IPS-NIHi11 (cell line): ENCODE results near the gene RNF186.
"Not testable (repeated sequence)": the region's sequence is repeated elsewhere in the genome, so short reads cannot be mapped to it uniquely, and the experiment has no call there.

ENCODE experiments used
- DNase-seq: peaks from one replicate; pipeline ENCODE4 v3.0.0; 2012; ENCODE audit warnings: mixed read lengths, low spot score

The RNF186 gene, protein sequence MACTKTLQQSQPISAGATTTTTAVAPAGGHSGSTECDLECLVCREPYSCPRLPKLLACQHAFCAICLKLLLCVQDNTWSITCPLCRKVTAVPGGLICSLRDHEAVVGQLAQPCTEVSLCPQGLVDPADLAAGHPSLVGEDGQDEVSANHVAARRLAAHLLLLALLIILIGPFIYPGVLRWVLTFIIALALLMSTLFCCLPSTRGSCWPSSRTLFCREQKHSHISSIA

DNA sequence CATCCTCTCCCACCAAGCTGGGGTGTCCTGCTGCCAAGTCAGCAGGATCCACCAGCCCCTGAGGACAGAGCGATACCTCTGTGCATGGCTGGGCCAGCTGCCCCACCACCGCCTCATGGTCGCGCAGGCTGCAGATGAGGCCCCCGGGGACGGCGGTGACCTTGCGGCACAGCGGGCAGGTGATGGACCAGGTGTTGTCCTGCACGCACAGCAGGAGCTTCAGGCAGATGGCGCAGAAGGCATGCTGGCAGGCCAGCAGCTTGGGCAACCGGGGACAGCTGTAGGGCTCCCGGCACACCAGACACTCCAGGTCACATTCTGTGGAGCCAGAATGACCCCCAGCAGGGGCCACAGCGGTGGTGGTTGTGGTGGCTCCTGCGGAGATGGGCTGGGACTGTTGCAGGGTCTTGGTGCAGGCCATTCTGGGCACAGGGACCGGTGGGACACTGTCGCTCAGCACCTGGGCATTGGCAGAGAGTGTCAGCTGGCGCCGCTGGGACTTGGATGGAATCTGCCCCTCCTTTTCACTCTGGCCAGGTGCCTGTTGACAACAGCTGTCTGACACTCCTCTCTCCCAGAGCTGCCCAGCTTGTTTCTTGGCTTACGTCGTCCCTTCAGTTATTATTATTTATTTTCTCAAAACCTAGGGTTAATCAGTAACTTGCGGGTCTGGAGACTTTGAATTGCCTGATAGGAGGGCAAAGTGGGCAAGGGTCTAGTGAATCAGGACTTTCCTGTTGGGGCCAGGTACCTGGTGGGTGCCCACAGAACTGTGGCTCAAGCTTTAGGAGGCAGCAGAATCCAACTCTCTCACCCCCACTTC, at the start of gene RNF186:
Gene RNF186 (minus strand): TSS at position 603 of the 823 bp plus-strand sequence. CDS start 182 bp downstream, at position 421.
- DNase-seq = no peak

DNA sequence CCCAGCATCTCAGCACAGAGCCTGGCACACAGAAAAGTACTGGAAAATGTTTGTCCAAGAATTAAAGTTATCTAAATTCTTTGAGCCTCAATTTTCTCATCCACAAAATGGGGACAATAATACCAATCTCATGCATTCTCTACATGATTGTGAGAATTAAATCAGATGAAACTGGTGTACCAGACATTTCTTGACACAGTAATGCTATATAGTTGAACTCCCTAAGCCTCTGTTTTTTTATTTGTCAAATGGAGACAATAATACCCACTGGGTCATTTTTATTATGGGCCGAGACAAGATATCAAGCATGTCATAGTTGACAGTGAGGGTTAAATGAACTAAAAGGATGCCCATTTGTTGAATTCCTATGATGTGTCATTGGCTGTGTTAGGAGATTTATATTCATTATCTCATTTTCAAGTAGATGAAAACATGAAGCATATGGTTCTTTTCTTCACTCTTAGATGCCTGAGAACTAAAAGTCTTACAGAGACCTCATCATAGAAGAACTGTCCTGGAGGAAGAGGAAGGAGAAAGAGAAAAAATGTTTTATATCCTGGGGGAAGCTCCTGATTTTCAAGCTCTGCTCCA, 49.6 kb upstream of the RNF186 start:
- DNase-seq = no peak

DNA sequence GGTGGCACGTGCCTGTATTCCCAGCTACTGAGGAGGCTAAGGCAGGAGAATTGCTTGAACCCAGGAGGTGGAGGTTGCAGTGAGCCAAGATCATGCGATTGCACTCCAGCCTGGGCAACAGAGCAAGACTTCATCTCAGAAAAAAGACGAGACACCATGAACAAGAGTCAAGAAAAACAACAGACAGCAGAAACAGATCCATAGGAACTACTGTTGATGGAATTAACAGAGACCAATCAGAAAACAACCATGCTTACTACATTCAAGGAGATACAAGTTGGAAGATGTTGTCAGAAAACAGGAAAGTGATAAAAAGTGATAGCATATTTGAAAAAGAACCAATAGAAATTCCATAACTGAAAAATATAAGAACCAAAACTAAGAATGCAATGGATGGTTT, 47.9 kb upstream of the RNF186 start:
- no peak for DNase-seq

DNA sequence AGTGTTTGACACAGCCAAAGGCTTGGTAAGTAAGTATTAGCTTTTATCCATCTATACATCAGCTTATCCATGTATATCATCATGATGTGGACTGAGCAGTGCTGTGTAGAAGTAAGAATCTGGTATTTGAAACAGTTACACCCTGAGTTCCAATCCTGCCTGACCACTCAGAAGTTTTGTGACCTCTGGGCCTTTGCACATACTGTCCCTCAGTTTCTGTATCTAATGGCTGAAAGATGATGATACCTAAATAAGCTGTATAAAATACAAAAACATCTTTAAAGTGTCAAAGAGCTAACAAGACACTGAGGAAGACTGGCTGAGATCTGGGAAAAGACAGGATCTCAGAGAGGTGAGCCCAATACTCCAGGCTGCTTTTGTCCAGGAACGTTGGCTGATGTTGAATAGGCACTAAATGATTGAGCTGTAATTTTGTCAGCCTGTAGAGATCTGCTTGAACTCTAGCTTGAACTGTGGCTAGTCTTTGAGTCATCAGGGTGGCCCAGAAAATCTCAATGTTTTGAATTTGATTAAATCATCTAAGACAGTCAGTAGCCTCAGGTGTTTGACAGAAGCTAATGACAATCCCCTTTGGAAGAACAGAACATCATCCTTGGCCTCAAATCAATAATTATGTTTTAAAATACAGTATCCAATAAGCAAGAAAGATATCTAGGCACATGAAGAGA, 46.9 kb upstream of the RNF186 start:
- DNase-seq = no peak

DNA sequence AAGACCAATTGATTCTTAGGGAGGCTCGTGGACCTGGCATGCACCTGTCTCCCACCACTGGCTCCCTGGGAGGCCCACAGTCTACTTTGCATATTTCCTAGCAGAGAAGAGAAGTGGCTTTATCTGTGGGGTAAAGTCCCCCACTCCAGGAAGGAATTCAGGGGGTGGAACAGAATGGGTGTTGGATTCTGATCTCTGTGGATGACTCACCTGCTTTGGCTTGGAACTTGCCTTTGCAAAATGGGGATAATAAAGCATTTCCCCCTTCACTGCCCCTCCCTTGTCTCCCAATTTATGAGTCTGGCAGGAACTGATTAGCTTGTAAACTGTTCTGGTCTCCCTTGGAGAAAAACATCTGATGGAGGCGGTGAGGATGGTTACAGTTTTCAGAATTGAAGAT, 46.0 kb upstream of the RNF186 start:
- DNase-seq = no peak

DNA sequence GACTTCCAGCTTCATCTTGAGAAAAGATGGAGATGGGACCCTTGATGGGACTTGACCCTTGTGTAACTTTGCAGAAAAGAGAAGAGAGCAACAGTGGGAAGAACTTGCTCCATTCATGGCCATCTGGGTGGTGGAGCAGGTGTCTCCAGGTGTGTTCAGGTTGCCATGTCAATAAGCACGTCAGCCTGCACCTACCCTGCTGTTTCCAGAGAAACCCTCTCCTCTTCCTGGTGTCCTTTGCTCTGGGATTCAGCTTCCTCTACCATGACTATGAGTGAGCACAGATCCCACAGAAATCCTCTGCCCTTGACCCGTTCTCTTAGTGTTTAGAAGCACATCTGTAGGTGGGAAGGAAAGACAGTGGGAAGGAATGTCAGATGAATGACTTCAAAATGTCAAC, 45.3 kb upstream of the RNF186 start:
- no peak for DNase-seq

DNA sequence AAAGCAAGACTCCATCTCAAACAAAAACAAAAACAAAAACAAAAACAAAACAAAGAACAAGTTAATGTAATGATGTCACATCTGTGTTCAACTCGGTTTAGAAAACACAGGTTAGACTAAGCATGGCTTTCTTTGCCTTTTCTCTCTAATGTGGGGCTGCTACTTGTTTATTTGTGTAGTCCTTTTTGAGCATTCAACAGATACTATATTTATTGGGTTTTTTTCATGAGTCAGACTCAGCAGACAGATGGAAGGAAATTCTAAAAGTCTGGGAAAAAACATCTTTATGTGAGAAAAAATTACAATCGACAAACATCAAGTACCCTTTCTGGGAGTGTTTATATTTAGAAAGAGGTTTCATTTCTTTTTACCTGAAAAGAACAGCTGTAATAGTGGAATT, 44.8 kb upstream of the RNF186 start:
- no peak for DNase-seq

DNA sequence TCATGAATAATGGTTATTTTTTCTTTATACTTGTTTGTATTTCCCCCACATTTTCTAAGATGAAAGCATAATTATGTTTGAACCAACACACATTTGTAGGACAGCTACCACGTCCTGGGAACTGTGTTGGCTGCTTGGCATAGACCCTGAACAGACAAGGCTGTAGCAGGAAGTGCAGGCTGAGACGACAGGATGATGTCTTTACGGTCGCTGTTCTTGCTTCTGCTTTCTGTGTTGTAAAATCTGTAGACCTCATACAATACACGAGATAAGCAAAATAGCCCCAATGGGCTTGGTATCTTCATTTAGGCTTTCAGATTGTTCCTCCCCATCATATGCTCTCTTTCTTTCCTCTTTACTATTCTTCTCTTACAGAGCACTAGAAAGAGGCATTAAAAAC, 43.8 kb upstream of the RNF186 start:
- no peak for DNase-seq

DNA sequence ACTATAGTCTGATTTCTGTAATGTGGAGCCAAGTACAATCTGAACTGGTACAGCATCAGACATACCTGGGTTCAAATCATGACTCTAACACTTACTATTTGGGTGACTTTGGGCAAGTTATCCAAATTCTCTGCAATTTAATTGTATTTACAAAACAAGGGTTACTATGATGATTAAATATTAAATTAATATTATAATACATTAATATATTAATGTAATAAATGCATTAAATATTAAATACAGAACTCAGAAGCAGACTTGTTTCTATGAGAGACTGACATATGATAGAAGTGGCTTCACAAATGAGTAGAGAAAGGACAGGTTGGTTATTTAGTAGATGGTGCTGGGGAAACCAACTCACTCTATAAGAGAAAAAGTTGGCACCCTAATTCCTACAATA, 39.8 kb upstream of the RNF186 start:
- no peak for DNase-seq

DNA sequence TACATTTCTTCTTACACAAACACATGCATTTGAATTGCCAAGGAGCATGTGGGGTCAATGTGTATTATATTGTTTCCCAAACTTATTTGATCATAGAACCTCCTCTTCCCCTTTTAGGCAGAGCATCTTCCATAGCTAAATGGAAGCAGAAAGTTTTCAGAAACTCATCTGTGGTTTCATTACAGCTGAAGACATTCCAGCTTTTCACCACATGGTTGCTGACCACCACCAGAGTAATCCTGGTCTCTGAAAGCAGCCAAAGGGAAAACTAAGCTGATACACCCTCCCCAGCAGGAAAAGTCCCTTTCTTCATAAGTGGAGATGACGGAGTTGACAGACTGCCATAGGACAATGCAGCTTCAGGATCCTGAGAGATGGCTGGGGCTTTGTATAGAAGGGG, 37.0 kb upstream of the RNF186 start:
- DNase-seq = no peak

DNA sequence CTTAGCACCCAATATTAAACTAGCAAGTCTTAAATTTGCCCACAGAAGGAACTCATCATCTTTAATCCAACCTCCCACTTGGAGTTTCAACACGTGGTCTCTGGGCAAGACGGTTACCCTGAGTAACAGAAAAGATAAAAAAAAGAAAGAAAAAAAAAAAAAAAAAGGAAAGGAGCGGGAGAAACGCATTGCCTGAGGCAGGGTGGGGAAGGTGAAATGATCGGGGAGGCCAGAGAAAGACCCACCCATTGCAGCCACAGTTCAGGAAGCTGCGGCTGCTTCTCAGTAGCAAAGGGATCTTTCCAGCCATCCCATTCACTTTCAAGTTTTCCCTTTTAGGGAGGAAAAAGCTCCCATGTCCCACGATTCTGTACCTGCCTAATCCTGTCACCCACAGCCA, 35.1 kb upstream of the RNF186 start:
- DNase-seq = no peak

DNA sequence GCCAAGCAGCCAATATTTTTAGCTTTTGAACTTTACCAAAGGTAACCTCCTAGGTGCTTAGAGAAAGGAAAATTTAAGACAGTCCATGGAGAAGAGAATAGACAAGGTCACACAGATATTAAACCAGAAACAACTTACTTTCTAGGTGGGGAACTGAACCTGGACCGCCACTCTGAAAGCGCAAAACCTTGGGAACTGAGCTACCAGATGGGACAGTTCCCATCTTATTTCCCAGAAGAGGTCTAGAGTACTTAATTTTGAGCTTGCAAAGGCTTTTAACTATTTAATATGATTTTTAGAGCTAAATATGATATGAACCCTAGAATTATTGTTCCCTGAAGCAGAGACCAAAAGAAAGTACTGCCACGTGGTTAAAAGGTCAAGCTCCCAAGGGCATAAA, 34.2 kb upstream of the RNF186 start:
- not testable (repeated sequence) for DNase-seq

DNA sequence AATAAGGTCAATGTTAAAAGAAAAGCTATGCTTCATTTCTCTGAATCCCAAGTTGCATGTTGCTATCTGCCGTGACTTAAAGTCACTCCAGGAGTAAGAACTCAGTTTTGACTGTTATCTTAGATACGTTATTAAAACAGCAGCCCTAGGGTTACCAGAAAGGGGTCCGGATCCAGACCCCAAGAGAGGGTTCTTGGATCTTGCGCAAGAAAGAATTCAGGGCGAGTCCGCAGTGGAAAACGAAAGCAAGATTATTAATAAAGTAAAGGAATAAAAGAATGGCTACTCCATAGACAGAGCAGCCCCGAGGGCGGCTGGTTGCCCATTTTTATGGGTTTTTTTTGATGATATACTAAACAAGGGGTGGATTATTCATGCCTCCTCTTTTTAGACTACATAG, 32.3 kb upstream of the RNF186 start:
- DNase-seq = not testable (repeated sequence)

DNA sequence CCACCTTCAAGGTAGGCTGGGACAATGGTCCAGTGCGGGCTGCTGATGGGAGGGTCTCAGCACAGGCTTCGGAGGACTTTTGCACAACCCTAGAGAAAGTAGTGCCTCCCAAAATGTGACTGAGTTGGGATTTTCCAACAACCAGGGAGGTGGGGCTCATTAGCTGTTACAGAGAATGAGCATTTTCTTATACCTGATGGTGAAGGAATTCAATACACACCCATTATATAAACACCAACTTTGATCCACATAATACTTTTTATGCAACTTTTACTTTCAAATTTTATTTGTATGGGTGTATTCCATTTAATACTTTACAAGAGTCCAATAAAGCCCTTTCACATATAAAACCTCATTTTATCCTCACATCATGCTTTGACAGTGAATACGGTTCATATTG, 31.3 kb upstream of the RNF186 start:
- DNase-seq = no peak

DNA sequence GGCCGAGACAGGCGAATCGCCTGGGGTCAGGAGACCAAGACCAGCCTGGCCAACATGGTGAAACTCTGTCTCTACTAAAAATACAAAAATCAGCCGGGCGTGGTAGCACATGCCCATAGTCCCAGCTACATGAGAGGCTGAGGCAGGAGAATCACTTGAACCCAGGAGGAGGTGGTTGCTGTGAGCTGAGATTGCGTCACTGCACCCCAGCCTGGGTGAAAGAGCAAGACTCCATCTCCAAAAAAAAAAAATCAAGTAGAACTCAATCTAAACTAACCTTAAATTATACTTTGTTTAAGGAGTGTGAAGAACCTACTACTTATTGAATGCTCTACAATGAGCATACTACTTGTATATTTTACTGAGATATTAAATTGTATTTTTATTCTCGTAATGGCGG, 30.5 kb upstream of the RNF186 start:
- no peak for DNase-seq

DNA sequence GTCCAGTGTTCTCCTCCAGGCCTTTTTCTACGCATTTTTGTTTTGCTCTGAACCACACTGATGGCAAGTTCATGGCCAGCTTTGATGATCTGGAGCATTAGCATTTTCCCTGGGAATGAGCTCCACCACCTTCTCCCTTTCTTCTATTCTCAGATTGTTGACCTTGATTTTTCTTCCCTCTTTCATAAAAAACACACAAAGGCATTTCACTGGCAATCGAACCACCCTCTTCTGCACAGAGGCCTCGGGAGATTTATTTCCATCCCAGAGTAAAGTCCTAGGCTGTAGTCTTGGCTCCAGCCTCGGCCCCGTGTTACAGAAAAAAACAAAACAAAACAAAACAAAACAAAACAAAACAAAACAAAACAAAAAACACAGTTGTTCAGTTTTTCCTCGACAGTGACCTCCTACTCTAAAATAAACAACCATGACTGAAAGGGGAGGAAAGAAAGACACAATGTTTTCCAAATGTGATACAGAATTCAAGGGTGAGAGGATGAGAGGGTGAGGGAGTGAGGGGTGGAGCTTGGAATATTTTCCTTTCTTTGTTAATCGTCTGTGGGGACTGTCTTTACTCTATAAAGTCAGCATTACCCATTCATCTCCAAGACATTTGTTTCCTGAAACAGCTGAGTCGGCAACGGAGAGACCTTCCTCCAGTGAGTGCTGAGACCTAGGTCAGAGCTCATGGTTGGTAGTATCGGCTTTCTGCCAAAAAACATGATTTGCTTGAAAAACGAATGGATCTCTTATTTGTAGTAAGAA, 29.8 kb upstream of the RNF186 start:
- DNase-seq = no peak

DNA sequence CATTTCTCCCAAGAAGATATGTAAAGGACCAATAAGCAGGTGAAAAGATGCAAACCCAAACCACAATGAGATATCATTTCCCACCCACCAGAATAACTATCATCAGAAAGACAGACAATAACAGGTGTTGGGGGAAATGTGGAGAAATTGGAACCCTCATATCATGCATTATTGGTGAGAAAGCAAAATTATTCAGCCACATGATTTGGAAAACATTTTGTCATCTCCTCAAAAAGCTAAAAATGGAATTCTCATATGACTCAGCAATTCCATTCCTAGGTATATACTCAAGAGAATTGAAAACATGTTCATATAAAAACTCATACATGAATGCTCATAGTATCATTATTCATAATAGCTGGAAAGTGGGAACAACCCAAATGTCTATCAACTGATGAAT, 25.1 kb upstream of the RNF186 start:
- no peak for DNase-seq

DNA sequence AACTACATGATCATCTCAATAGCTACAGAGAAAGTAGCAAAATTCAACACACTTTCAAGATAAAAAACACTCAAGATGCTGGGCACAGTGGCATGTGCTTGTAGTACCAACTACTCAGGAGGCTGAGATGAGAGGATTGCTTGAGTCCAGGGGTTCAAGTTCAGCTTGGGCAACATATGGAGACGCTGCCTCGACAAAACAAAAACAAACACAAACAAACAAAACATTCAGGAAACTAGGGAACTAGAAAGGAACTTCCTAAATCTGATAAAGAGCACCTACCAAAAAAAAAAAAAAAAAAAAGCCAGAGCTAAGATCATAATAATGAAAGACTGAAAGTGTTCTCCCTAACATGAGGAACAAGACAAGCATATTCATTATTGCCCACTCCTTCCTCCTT, 22.8 kb upstream of the RNF186 start:
- DNase-seq = no peak

DNA sequence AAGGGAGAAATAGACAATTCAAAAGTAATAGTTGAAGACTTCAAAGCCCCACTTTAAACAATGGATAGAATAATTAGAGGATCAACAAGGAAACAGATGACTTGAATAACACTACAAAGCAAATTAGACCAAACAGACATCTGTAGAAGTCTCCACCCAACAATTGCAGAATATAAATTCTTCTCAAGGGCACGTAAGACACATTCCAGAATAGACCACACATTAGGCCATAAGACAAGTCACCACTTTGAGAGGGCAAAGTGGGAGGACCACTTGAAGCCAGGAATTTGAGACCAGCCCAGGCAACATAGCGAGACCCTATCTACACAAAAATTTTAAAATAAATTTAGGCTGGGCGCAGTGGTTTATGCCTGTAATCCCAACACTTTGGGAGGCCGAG, 20.5 kb upstream of the RNF186 start:
- DNase-seq = no peak

DNA sequence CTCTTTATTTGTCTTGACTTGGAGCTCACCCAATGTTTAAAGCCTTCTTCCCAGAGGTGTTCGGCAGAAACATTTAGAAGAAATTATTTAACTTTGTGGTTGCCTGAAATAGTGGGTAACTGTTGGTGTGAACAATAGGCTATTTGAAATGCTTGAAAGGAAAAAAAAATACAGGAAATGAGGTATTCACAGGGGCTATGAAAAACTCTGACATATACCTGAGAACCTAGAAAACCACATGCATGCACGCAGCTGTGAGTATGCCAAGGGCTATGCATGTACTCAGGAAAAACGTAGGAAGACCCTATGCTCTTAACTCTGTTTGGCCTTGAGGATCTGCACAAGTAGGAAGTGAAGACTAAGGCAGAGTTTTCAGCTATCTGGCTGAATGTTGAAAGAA, 16.4 kb upstream of the RNF186 start:
- DNase-seq = no peak

DNA sequence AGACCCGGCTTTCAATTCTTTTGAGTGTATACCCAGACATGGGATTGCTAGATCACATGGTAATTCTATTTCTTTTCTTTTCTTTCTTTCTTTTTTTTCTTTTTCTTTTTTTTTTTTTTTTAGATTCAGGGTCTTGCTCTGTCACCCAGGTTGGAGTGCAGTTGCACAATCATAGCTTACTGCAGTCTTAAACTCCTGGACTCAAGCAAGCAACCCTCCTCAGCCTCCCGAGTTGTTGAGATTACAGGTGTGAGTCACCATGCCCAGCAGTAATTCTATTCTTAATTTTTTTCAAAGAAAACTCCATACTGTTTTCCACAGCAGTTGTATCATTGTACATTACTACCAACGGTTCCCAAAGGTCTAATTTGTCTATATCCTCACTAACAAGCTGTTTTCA, 13.5 kb upstream of the RNF186 start:
- DNase-seq = no peak

DNA sequence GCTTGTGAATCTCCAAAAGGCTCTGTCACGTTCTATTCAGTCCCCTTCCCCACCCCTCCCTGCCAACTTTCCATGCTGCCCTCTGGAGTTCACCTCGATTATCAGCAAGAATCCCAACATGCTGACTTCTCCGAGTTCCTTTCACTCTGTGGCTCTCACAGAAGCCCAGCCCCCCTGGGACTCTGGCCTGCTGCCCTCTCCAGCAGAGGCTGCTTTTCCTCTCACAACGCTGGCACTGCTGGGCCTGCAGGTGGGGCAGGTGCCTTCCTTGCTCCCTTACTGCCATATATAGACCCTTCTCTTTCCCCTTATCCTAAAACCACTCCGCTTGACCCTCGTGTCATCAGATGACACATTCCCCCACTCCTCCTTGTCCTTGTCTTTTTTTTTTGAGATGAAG, 10.2 kb upstream of the RNF186 start:
- DNase-seq = peak; percentile 75
